Measurements from ENCODE around the gene EXOC3L4.

DNA sequence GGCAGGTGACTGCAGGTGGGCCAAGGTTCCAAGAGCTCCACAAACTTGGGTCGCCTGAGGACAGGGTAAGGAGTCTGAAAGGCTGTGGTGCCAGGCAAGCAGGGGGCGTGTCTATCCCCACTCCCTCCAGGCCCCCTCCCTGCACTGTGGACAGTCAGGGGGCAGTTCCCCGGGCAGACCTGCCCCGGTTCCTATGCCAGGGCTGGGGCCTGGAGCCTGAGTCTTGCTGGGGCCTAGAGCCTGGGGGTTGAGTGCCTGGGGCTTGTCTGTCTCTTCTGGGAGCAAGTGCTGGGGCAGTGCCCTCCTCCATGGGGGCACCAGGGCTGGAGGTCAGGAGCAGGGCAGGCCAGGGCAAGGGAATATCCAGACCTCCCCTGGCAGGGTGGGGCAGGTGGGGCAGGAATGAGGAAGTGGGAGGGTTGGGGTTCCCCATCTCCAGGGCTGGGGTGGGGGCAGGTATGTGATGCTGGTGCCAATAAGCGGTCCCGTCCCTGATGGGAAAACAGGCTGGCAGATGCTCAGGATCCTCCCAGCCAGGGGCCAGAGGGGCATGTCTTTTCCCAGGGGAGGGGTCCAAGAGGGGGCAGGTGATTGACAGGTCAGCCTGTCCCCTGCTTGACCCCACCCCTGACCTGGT, 16.8 kb downstream of the EXOC3L4 start:
- TF ChIP-seq POLR2A (IDR thresholded peaks at IDR 0.05; ENCODE audit: low read depth, low read length) (no peak), GATA2 (IDR thresholded peaks at IDR 0.05; ENCODE audit: insufficient read depth, insufficient read length, low read depth, low read length) (no peak), EZH2 (IDR thresholded peaks at IDR 0.05; ENCODE audit: borderline replicate concordance, low read depth, low read length, severe bottlenecking) (no peak), POLR2AphosphoS5 (IDR thresholded peaks at IDR 0.05; ENCODE audit: insufficient read depth, low read depth, low read length) (no peak)
- TF ChIP-seq, protein P1, sequence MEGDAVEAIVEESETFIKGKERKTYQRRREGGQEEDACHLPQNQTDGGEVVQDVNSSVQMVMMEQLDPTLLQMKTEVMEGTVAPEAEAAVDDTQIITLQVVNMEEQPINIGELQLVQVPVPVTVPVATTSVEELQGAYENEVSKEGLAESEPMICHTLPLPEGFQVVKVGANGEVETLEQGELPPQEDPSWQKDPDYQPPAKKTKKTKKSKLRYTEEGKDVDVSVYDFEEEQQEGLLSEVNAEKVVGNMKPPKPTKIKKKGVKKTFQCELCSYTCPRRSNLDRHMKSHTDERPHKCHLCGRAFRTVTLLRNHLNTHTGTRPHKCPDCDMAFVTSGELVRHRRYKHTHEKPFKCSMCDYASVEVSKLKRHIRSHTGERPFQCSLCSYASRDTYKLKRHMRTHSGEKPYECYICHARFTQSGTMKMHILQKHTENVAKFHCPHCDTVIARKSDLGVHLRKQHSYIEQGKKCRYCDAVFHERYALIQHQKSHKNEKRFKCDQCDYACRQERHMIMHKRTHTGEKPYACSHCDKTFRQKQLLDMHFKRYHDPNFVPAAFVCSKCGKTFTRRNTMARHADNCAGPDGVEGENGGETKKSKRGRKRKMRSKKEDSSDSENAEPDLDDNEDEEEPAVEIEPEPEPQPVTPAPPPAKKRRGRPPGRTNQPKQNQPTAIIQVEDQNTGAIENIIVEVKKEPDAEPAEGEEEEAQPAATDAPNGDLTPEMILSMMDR (IDR thresholded peaks at IDR 0.05; ENCODE audit: extremely low read depth in 1 of 2, insufficient read depth in 1 of 2, low read depth in 1 of 2, low read length in 2 of 2), result no peak
- TF ChIP-seq, protein P2, sequence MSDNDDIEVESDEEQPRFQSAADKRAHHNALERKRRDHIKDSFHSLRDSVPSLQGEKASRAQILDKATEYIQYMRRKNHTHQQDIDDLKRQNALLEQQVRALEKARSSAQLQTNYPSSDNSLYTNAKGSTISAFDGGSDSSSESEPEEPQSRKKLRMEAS (IDR thresholded peaks at IDR 0.05; ENCODE audit: insufficient read depth, insufficient read length), result no peak
